CD4-positive, alpha-beta T cell (primary cell): Measurements from ENCODE around the gene MRPL52. TPM values are rescaled to one million over a fixed set of nuclear protein-coding genes. Genes with fewer than 3 reads are reported as not detected.

Source experiments
- ATAC-seq: fragments of 200-7000 bp; cut with Tn5 transposase; one replicate; pipeline ENCODE4 v1.10.0; 2022; ENCODE audit warnings: mild to moderate bottlenecking; ENCODE audit not compliant: poor library complexity
- CTCF ChIA-PET: fragments of 350-600 bp; sonication (Branson Sonifier 250); formaldehyde crosslinking; loops from one replicate; lab custom pipeline; 2021; ENCODE audit warnings: antibody characterized with exemption, inconsistent platforms; lab: Charles Lee
- POLR2A ChIA-PET: fragments of 350-600 bp; sonication (Branson Sonifier 250); formaldehyde crosslinking; loops from one replicate; lab custom pipeline; 2021; ENCODE audit warnings: antibody characterized with exemption, inconsistent platforms; lab: Charles Lee
- DNase-seq, 14 experiments: peaks; one replicate each; pipeline ENCODE4 v3.0.0-alpha.2; 2013 to 2020; ENCODE audit warnings: mixed read lengths in 2 of 14
- H3K27ac ChIP-seq, 2 donors: one replicate each; pipeline versions ENCODE4 v1.5.1 to v1.7.0; 2013; ENCODE audit warnings: low read length in 2 of 2, low read depth in 1 of 2, mild to moderate bottlenecking in 1 of 2
- H3K27me3 ChIP-seq, 2 experiments: 1 replicate in 1 of 2; 2 replicates in 1 of 2; pipeline versions ENCODE4 v1.6.1 to v1.7.0; 2013; ENCODE audit warnings: low read length in 2 of 2, control low read depth in 1 of 2, mild to moderate bottlenecking in 1 of 2, moderate library complexity in 1 of 2; ENCODE audit not compliant: insufficient read depth in 2 of 2, control insufficient read depth in 1 of 2
- H3K36me3 ChIP-seq: one replicate; pipeline ENCODE4 v1.6.1; 2013; ENCODE audit warnings: low read length, control low read depth; ENCODE audit not compliant: insufficient read depth
- H3K4me1 ChIP-seq: one replicate; pipeline ENCODE4 v1.6.1; 2013; ENCODE audit warnings: low read length, control low read depth; ENCODE audit not compliant: insufficient read depth
- H3K4me3 ChIP-seq: one replicate; pipeline ENCODE4 v1.5.1; 2013; ENCODE audit warnings: mild to moderate bottlenecking, low read length, moderate library complexity
- H3K9me3 ChIP-seq, 2 experiments: 1 replicate in 1 of 2; 2 replicates in 1 of 2; pipeline versions ENCODE4 v1.6.1 to v1.7.0; 2013; ENCODE audit warnings: low read length in 2 of 2, mild to moderate bottlenecking in 2 of 2, control low read depth in 1 of 2, moderate library complexity in 1 of 2; ENCODE audit not compliant: control insufficient read depth in 1 of 2, insufficient read depth in 1 of 2
- H3K27ac Mint-ChIP-seq: one replicate; pipeline ENCODE4 v1.8.0; 2020; ENCODE audit warnings: mixed read lengths
- H3K27me3 Mint-ChIP-seq: one replicate; pipeline ENCODE4 v1.8.0; 2021; ENCODE audit warnings: mixed read lengths
- H3K36me3 Mint-ChIP-seq: one replicate; pipeline ENCODE4 v1.8.0; 2021; ENCODE audit warnings: low read depth, mixed read lengths
- H3K4me1 Mint-ChIP-seq: one replicate; pipeline ENCODE4 v1.8.0; 2021; ENCODE audit warnings: low read depth, mixed read lengths
- H3K4me3 Mint-ChIP-seq: one replicate; pipeline ENCODE4 v1.8.0; 2020; ENCODE audit warnings: mild to moderate bottlenecking, mixed read lengths
- H3K9me3 Mint-ChIP-seq: one replicate; pipeline ENCODE4 v1.8.0; 2020; ENCODE audit warnings: mixed read lengths
- CTCF ChIP-seq: fragments of 200-600 bp; IDR thresholded peaks from one replicate; pipeline ENCODE4 v1.8.0; 2022; ENCODE audit warnings: antibody characterized with exemption, mild to moderate bottlenecking
- intact Hi-C, 2 experiments: fragments of 100-400 bp; cut with DNase I in 1 of 2; cut with micrococcal nuclease in 1 of 2; formaldehyde crosslinking; loops; one replicate each; pipeline versions ENCODE4 v1.15.1 to v1.9.0; 2023 to 2025; cut with DNase I, micrococcal nuclease
- total RNA-seq, 174 experiments: library from RNA in 2 of 174; stranded (reverse) in 2 of 174; gene quantifications; one replicate each; pipeline ENCODE4 v1.2.3 and lab custom pipeline; 2021 to 2026

The MRPL52 gene
- total RNA-seq, 2 experiments from 2014 or later: 27.6 to 29.4 TPM

GRCh38 chr14:22800346-22800745 lies 29.3 kb upstream of the MRPL52 start:
- Mint-ChIP-seq H3K27ac (no peak overlapping the region), H3K9me3 (no peaks in the 10 kb centered on the region), H3K4me3 (no peak overlapping the region), H3K27me3 (peaks cover 49% of the 10 kb centered on the region), H3K36me3 (no peaks in the 10 kb centered on the region), H3K4me1 (no peaks in the 10 kb centered on the region)
- Histone ChIP-seq H3K9me3 (no peaks in the 10 kb centered on the region), H3K4me1 (no peaks in the 10 kb centered on the region), H3K36me3 (no peaks in the 10 kb centered on the region), H3K27me3 (peaks cover 0 to 5% of the 10 kb centered on the region in 2 experiments), H3K27ac (no peak overlapping the region), H3K4me3 (no peak overlapping the region)
- ChIA-PET CTCF (no interaction called here), POLR2A (no interaction called here)
- no peak for TF ChIP-seq CTCF
- ATAC-seq (no peak), DNase-seq (no peak)
- intact Hi-C loops: loop anchor here in 1 of 2 experiments (5.0 to 10.0 kb wide), 2 partner anchors 58 to 186 kb away; no protein-coding TSS in a partner anchor

- H3K4me3 Mint-ChIP-seq: no peak overlapping the region
- Histone ChIP-seq H3K36me3 (no peaks in the 10 kb centered on the region), H3K27ac (no peak overlapping the region), H3K27me3 (peaks cover 0 to 5% of the 10 kb centered on the region in 2 experiments), H3K4me3 (no peak overlapping the region), H3K9me3 (no peaks in the 10 kb centered on the region), H3K4me1 (no peaks in the 10 kb centered on the region)
- ChIA-PET POLR2A (no interaction called here), CTCF (no interaction called here)
- intact Hi-C loops: loop anchor here in 1 of 2 experiments (5.0 to 10.0 kb wide), 2 partner anchors 59 to 187 kb away; no protein-coding TSS in a partner anchor
- peaks cover 45% of the 10 kb centered on the region for H3K27me3 Mint-ChIP-seq
- H3K36me3 Mint-ChIP-seq: no peaks in the 10 kb centered on the region
- H3K9me3 Mint-ChIP-seq: no peaks in the 10 kb centered on the region
- no peak overlapping the region for H3K27ac Mint-ChIP-seq
- ATAC-seq (no peak), DNase-seq (no peak)
- H3K4me1 Mint-ChIP-seq: no peaks in the 10 kb centered on the region
- TF ChIP-seq CTCF: no peak
These were observed 28.0 kb upstream of the MRPL52 start for GRCh38 chr14:22801716-22802115.

GRCh38 chr14:22802860-22803686 lies 26.6 kb upstream of the MRPL52 start:
- Mint-ChIP-seq H3K36me3 (no peaks in the 10 kb centered on the region), H3K4me1 (no peaks in the 10 kb centered on the region), H3K27me3 (peaks cover 39% of the 10 kb centered on the region), H3K27ac (no peak overlapping the region), H3K9me3 (no peaks in the 10 kb centered on the region), H3K4me3 (no peak overlapping the region)
- POLR2A ChIA-PET: no interaction called here
- peaks cover 0 to 5% of the 10 kb centered on the region in 2 experiments for H3K27me3 ChIP-seq
- no peaks in the 10 kb centered on the region for H3K36me3 ChIP-seq
- no peaks in the 10 kb centered on the region for H3K4me1 ChIP-seq
- TF ChIP-seq CTCF: no peak
- H3K27ac ChIP-seq: no peak overlapping the region
- DNase-seq: no peak
- intact Hi-C loops: loop anchor here in 1 of 2 experiments (5.0 to 10.0 kb wide), 2 partner anchors 61 to 188 kb away; no protein-coding TSS in a partner anchor
- H3K9me3 ChIP-seq: no peaks in the 10 kb centered on the region
- CTCF ChIA-PET: no interaction called here
- H3K4me3 ChIP-seq: no peak overlapping the region
- no peak for ATAC-seq
